Panc1 (cell line): Measurements from ENCODE around the gene NEO1. TPM values are rescaled to one million over a fixed set of nuclear protein-coding genes. Genes with fewer than 3 reads are reported as not detected.
A peak's percentile ranks its signal among the peaks of the same experiment; 100 is the strongest.

Experiments
- ATAC-seq: fragments of 200-7000 bp; cut with Tn5 transposase; 2 replicates; pipeline ENCODE4 v1.9.1; 2020; ENCODE audit warnings: mild to moderate bottlenecking, moderate library complexity
- BruUV-seq: library from RNA; stranded (reverse); fragments of 400-500 nt; replicated peaks from 2 replicates; lab custom pipeline; 2021; lab: Mats Ljungman, UMichigan
- CTCF ChIA-PET: fragments of 300-600 bp; sonication (Branson Sonifier 250); formaldehyde crosslinking; loops from one replicate; lab custom pipeline; 2022; ENCODE audit warnings: antibody characterized with exemption; lab: Charles Lee
- POLR2A ChIA-PET: fragments of 300-600 bp; sonication (Branson Sonifier 250); formaldehyde crosslinking; loops from one replicate; lab custom pipeline; 2022; ENCODE audit warnings: antibody characterized with exemption; lab: Charles Lee
- DNase-seq: peaks from one replicate; pipeline ENCODE4 v3.0.0-alpha.2; 2010; ENCODE audit warnings: low read depth, low spot score
- H3K27ac ChIP-seq: 2 replicates; pipeline ENCODE4 v1.5.1; 2011; ENCODE audit warnings: mild to moderate bottlenecking, low read length, inconsistent platforms
- H3K27me3 ChIP-seq: fragments of 200-500 bp; sonication (Bioruptor generic); 2 replicates; pipeline ENCODE4 v1.6.0; 2014; ENCODE audit warnings: low read length, inconsistent platforms; ENCODE audit not compliant: control insufficient read depth, insufficient read depth
- H3K36me3 ChIP-seq: fragments of 200-500 bp; sonication (Bioruptor generic); 2 replicates; pipeline ENCODE4 v1.5.1; 2014; ENCODE audit warnings: inconsistent platforms, mild to moderate bottlenecking, low read length, moderate library complexity; ENCODE audit not compliant: control insufficient read depth, insufficient read depth
- H3K4me1 ChIP-seq: 2 replicates; pipeline ENCODE4 v1.5.1; 2011; ENCODE audit warnings: inconsistent platforms, mild to moderate bottlenecking, low read length, moderate library complexity; ENCODE audit not compliant: control insufficient read depth, insufficient read depth
- H3K4me3 ChIP-seq, 2 experiments: 2 replicates each; pipeline ENCODE4 v1.5.1; 2011 to 2012; ENCODE audit warnings: low read depth in 2 of 2, low read length in 2 of 2, mild to moderate bottlenecking in 2 of 2, inconsistent platforms in 1 of 2, moderate library complexity in 1 of 2
- H3K9me3 ChIP-seq: fragments of 200-500 bp; sonication (Bioruptor generic); 2 replicates; pipeline ENCODE4 v1.5.1; 2014; ENCODE audit warnings: low read depth, mild to moderate bottlenecking, inconsistent platforms, low read length, moderate library complexity; ENCODE audit not compliant: control insufficient read depth, insufficient read depth
- CTCF ChIP-seq: fragments of 450-650 bp; IDR thresholded peaks from 2 replicates; pipeline ENCODE4 v1.5.1; 2017; ENCODE audit warnings: mild to moderate bottlenecking
- POLR2AphosphoS5 ChIP-seq: IDR thresholded peaks from 2 replicates; pipeline ENCODE4 v1.6.1; 2012; ENCODE audit warnings: mild to moderate bottlenecking, low read depth, low read length, moderate library complexity
- SIN3A ChIP-seq: IDR thresholded peaks from 2 replicates; pipeline ENCODE4 v1.6.1; 2012; ENCODE audit warnings: low read depth, mild to moderate bottlenecking, low read length, moderate library complexity, borderline replicate concordance; ENCODE audit not compliant: insufficient read depth
- TCF7L2 ChIP-seq: IDR thresholded peaks from 2 replicates; pipeline ENCODE4 v1.6.1; 2011; ENCODE audit warnings: mild to moderate bottlenecking, low read depth, low read length, inconsistent platforms
- in situ Hi-C: cut with HindIII; loops from 2 replicates; pipeline ENCODE4 v1.10.0; 2016; ENCODE audit warnings: low sequenced_read_pairs, low pct_unique_long_range_greater_than_20kb
- intact Hi-C: fragments of 100-400 bp; cut with micrococcal nuclease; formaldehyde crosslinking; loops from one replicate; pipeline ENCODE4 v1.10.0; 2022; ENCODE audit not compliant: unreplicated experiment
- total RNA-seq: library from RNA; stranded (reverse); gene quantifications from one replicate; pipeline ENCODE4 v1.2.1, GENCODE V29; 2021; ENCODE audit not compliant: unreplicated experiment
- TF ChIP-seq, protein P1 (sequence below), 2 experiments: IDR thresholded peaks; 2 replicates each; pipeline ENCODE4 v1.6.1; 2011 to 2012; ENCODE audit warnings: low read depth in 2 of 2, control low read depth in 1 of 2, low read length in 1 of 2, mild to moderate bottlenecking in 1 of 2, moderate library complexity in 1 of 2; ENCODE audit not compliant: insufficient read depth in 1 of 2

NEO1 gene
- total RNA-seq, 1 experiment from 2014 or later = 7.5 TPM

- POLR2A ChIA-PET = no interaction called here
These were observed 2.6 kb upstream of the NEO1 start for GRCh38 chr15:73049564-73050215.

DNA sequence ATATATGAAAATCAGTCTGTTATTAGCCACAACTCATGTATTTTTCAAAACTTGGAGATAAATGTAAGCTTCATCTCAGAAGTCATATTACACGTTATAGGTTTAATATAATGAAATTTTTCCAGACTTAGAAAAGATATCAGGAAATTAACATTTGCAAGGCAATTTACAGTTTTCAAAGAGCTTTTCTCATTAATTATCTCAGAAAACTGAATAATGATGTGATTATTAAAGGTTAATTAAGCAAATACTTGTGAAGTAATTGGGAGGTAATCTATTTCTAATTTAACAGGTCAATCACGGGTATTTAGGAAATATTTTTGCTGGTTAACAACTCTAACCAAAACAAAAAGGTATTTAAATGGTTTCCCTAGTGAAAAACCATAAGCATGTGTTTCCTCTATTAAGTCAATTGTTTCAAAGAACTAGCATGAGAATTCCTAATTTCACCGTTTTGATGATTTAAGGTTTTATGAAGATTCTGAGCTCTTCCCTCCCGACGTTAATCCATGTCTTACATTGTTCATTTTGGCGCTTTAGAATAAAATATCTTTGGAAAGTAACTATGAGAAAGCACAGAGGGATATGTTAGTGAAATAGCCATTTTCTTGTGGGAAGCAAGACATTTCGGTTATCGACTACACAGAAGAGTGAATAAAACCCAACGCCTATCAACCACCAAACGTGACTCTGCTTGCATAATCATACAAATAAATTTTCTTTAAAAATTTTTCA lies 1.5 kb upstream of the NEO1 start:
- ATAC-seq = no peak
- H3K4me1 ChIP-seq = peaks cover 11% of the 10 kb centered on the region
- intact Hi-C loops = no loop called here
- peaks cover 58% of the 10 kb centered on the region for H3K27me3 ChIP-seq
- no TSS peak for BruUV-seq
- peak overlapping the region; percentile 67 to 71 for H3K4me3 ChIP-seq
- no peak for DNase-seq
- no peaks in the 10 kb centered on the region for H3K9me3 ChIP-seq
- ChIA-PET POLR2A (no interaction called here), CTCF (no interaction called here)
- TF ChIP-seq TCF7L2 (no peak), CTCF (no peak), SIN3A (no peak), POLR2AphosphoS5 (no peak)
- TF ChIP-seq, protein P1, sequence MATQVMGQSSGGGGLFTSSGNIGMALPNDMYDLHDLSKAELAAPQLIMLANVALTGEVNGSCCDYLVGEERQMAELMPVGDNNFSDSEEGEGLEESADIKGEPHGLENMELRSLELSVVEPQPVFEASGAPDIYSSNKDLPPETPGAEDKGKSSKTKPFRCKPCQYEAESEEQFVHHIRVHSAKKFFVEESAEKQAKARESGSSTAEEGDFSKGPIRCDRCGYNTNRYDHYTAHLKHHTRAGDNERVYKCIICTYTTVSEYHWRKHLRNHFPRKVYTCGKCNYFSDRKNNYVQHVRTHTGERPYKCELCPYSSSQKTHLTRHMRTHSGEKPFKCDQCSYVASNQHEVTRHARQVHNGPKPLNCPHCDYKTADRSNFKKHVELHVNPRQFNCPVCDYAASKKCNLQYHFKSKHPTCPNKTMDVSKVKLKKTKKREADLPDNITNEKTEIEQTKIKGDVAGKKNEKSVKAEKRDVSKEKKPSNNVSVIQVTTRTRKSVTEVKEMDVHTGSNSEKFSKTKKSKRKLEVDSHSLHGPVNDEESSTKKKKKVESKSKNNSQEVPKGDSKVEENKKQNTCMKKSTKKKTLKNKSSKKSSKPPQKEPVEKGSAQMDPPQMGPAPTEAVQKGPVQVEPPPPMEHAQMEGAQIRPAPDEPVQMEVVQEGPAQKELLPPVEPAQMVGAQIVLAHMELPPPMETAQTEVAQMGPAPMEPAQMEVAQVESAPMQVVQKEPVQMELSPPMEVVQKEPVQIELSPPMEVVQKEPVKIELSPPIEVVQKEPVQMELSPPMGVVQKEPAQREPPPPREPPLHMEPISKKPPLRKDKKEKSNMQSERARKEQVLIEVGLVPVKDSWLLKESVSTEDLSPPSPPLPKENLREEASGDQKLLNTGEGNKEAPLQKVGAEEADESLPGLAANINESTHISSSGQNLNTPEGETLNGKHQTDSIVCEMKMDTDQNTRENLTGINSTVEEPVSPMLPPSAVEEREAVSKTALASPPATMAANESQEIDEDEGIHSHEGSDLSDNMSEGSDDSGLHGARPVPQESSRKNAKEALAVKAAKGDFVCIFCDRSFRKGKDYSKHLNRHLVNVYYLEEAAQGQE (IDR thresholded peaks at IDR 0.05; ENCODE audit: insufficient read depth in 1 of 2, low read depth in 2 of 2, low read length in 1 of 2) = no peak
- in situ Hi-C loops = no loop called here
- H3K36me3 ChIP-seq = peaks cover 3% of the 10 kb centered on the region; the same call in 1 of the 2 replicates
- no peak overlapping the region for H3K27ac ChIP-seq

More at GRCh38 chr15:73049564-73050215, 2.6 kb upstream of the NEO1 start:
- peaks cover 51% of the 10 kb centered on the region for H3K27me3 ChIP-seq
- intact Hi-C loops = no loop called here
- no peaks in the 10 kb centered on the region for H3K9me3 ChIP-seq
- ATAC-seq = no peak
- peaks cover 11% of the 10 kb centered on the region for H3K4me1 ChIP-seq
- peaks cover 3% of the 10 kb centered on the region; the same call in 1 of the 2 replicates for H3K36me3 ChIP-seq
- no TSS peak for BruUV-seq
- TF ChIP-seq POLR2AphosphoS5 (no peak), SIN3A (no peak)
- DNase-seq = no peak
- CTCF ChIA-PET = no interaction called here
- no peak overlapping the region for H3K4me3 ChIP-seq
- in situ Hi-C loops = no loop called here
- H3K27ac ChIP-seq = no peak overlapping the region
